Motor neuron (in vitro differentiated cells): Measurements from ENCODE around the gene KLRC2. TPM values are rescaled to one million over a fixed set of nuclear protein-coding genes. Genes with fewer than 3 reads are reported as not detected.
A peak's percentile ranks its signal among the peaks of the same experiment; 100 is the strongest.
"Not testable (repeated sequence)": the region's sequence is repeated elsewhere in the genome, so short reads cannot be mapped to it uniquely, and the experiment has no call there.

Source experiments
- ATAC-seq, 8 experiments: fragments of 200-7000 bp; cut with Tn5 transposase; replicated peaks in 6 of 8; 2 replicates each; pipeline ENCODE4 v1.8.0; 2021; ENCODE audit warnings: mild to moderate bottlenecking in 8 of 8, moderate library complexity in 8 of 8
- H3K27ac ChIP-seq, 2 donors: fragments of 250-450 bp; sonication (Bioruptor Pico); 2 replicates each; pipeline ENCODE4 v1.9.0; 2021; ENCODE audit warnings: antibody characterized with exemption in 2 of 2, mild to moderate bottlenecking in 2 of 2, moderate library complexity in 1 of 2
- H3K4me1 ChIP-seq, 2 donors: fragments of 250-450 bp; sonication (Bioruptor Pico); replicated peaks in 1 of 2; 2 replicates each; pipeline ENCODE4 v1.6.1; 2021; ENCODE audit warnings: antibody characterized with exemption in 2 of 2, mild to moderate bottlenecking in 2 of 2, moderate library complexity in 1 of 2
- H3K4me3 ChIP-seq, 5 donors: fragments of 250-450 bp; sonication (Bioruptor Pico); 2 replicates each; pipeline ENCODE4 v1.9.0; 2021; ENCODE audit warnings: antibody characterized with exemption in 5 of 5, mild to moderate bottlenecking in 5 of 5, moderate library complexity in 4 of 5
- WGBS, 10 experiments: fragments of 450-650 bp; shearing (Covaris generic); methylation state at CpG; one replicate each; pipeline ENCODE4 v1.0.0; 2022; 5-methylcytosine and 5-hydroxymethylcytosine counted together
- in situ Hi-C, 9 experiments: fragments of 400-800 bp; cut with MboI; loops; one replicate each; pipeline ENCODE4 v1.15.0; 2021; ENCODE audit warnings: low sequenced_read_pairs in 9 of 9, low pct_unique_long_range_greater_than_20kb in 2 of 9; ENCODE audit not compliant: unreplicated experiment in 9 of 9
- total RNA-seq, 8 experiments: library from RNA; unstranded; fragments of 300-600 nt; gene quantifications; 2 replicates each; pipeline versions ENCODE4 v1.2.3 to v1.2.4, GENCODE V29; 2022

The KLRC2 gene
- total RNA-seq, 8 experiments from 2014 or later: 5.6 TPM; not detected in 7

DNA sequence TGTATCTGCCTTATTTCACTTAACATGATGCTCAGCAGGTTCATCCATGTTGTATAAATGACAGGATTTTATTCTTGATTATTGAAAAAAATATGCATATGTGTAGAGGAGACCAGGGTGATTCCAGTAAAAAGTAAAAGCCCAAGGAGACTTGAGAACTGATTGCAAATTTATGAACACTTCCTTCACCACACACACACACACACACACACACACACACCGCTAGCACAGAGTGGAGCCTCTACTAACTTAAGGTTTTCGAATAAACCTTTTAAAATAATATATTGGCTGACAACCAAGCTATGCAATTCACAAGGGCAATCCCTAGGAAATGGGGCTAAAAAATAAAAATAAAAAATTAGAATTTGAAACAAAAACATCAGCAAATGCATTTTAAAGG lies 37.6 kb downstream of the KLRC2 start:
- Histone ChIP-seq H3K4me1 (peaks cover 0 to 8% of the 10 kb centered on the region in 2 donors), H3K27ac (no peak overlapping the region), H3K4me3 (no peak overlapping the region)
- WGBS, 10 experiments: 33 to 100% (median 93%) methylated on average over 1 to 2 of the region's 2 CpGs; no CpG with 5 or more reads in 3 of the 10 experiments
- in situ Hi-C loops: no loop called here
- no peak for ATAC-seq

DNA sequence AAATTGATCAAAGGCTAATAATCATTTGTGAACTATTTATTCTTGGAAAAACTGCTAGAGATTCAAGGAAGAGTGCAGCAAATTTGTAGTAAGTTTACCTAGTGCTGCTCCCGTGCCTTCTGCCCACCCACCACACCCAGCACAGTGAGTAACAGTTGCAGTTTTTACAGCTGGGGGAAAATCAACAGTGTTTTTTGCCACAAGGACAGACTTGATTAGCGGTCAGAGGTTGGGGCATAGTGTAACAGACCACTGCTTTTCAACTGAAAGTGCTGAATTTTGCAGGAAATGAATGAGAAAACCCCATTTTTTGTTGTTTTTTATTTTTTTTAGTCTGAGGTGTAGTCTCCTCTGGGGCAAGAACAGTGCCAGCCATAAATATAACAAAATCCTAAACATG lies 38.5 kb downstream of the KLRC2 start:
- in situ Hi-C loops: no loop called here
- no peak for ATAC-seq
- Histone ChIP-seq H3K4me1 (peaks cover 0 to 8% of the 10 kb centered on the region in 2 donors), H3K27ac (no peak overlapping the region), H3K4me3 (no peak overlapping the region)
- 50 to 100% (median 69%) methylated on average over 1 to 2 of the region's 2 CpGs; no CpG with 5 or more reads in 3 of the 10 experiments for WGBS, 10 experiments

DNA sequence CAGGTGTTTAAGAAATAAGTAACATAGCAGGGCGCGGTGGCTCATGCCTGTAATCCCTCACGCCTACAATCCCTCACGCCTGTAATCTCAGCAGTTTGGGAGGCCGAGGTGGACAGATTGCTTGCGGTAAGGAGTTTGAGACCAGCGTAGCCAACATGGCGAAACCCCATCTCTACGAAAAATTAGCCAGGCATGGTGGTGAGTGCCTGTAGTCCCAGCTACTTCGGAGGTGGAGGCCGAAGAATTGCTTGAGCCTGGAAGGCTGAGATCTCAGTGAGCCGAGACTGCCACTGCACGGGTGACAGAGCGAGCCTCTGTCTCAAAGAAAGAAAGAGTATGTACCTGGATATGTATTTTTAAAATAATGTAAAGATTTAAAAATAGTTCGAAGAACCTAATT lies 39.6 kb downstream of the KLRC2 start:
- in situ Hi-C loops, H3K27ac ChIP-seq, H3K4me1 ChIP-seq, H3K4me3 ChIP-seq: not testable (repeated sequence)
- ATAC-seq: peak in 1 of 8 experiments; percentile 45
- 30 to 93% (median 78%) methylated on average over 1 to 3 of the region's 15 CpGs; no CpG with 5 or more reads in 3 of the 10 experiments for WGBS, 10 experiments

DNA sequence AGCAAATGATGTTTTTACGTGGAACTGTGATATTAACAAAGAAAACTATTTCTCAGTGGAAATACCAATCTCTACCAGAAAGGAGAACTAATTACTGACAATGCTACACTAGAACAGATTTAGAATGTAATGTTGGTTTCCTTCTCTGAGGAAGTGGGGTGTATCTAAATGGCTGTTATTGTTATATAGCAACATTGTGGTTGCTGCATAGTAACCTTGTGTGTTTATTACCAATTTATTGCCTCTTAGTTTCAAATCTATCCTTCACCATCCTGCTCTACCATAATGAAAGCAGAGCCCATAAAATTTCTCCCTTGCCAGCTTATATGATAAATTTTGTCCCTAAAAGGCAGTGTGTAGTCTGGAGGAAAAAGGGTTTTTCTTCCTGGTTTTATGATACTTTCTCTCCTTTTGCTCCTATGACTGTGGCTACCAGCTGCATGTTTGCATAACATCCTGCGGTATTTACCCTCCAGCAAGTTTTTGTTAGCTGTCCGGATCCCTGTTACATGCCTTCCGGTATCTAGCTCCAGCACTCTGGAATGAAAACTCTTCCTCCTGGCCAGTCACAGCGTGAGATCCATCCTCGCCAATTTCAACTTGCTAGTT lies 40.3 kb downstream of the KLRC2 start:
- Histone ChIP-seq H3K4me1 (peaks cover 0 to 8% of the 10 kb centered on the region in 2 donors), H3K4me3 (no peak overlapping the region), H3K27ac (no peak overlapping the region)
- peak in 6 of 8 experiments; percentile 50 to 97 (median 84) for ATAC-seq
- 0 to 94% (median 73%) methylated on average over 2 to 6 of the region's 6 CpGs for WGBS, 10 experiments
- in situ Hi-C loops: no loop called here

DNA sequence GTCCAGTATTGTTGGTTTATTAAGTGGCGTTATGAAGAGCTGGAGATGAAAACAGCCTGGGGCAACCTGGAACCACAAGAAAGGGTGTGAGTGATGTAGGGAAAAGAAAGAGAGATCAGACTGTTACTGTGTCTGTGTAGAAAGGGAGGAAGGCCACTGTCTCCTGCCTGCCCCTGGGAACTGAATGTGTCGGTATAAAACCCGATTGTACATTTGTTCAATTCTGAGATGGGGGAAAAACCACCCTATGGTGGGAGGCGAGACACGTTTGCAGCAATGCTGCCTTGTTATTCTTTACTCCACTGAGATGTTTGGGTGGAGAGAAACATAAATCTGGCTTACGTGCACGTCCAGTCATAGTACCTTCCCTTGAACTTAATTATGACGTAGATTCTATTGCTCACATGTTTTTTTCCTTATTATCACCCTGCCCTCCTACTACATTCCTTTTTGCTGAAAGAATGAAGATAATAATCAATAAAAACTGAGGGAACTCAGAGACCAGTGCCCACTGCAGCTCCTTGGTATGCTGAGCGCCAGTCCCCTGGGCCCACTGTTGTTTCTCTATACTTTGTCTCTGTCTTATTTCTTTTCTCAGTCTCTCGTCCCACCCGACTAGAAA lies 41.2 kb downstream of the KLRC2 start:
- H3K4me1 ChIP-seq, ATAC-seq, in situ Hi-C loops, H3K4me3 ChIP-seq, H3K27ac ChIP-seq: not testable (repeated sequence)
- WGBS, 10 experiments: 58 to 100% (median 83%) methylated on average over 1 to 7 of the region's 11 CpGs

DNA sequence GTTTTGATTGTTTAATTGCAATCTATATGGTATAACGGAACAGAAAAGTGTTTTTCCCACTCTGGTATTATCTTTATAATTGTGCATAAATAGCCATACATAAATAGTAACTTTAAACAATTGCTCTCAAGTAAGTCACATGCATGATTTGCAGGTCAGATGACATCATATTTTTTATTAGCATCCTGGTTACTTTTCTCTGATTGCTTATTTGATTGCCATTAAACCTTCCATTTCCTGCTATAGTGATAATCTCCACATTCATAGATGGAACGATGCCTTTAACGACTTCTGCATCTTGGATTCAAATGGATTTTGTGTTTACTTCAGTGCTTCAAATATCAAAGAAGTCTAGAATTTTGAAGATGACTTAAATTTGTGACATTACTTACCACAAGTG lies 42.5 kb downstream of the KLRC2 start:
- Histone ChIP-seq H3K27ac (no peak overlapping the region), H3K4me1 (peaks cover 0 to 8% of the 10 kb centered on the region in 2 donors), H3K4me3 (no peak overlapping the region)
- 32 to 100% (median 59%) methylated on average over 1 to 3 of the region's 3 CpGs; no CpG with 5 or more reads in 2 of the 10 experiments for WGBS, 10 experiments
- in situ Hi-C loops: no loop called here
- no peak for ATAC-seq

DNA sequence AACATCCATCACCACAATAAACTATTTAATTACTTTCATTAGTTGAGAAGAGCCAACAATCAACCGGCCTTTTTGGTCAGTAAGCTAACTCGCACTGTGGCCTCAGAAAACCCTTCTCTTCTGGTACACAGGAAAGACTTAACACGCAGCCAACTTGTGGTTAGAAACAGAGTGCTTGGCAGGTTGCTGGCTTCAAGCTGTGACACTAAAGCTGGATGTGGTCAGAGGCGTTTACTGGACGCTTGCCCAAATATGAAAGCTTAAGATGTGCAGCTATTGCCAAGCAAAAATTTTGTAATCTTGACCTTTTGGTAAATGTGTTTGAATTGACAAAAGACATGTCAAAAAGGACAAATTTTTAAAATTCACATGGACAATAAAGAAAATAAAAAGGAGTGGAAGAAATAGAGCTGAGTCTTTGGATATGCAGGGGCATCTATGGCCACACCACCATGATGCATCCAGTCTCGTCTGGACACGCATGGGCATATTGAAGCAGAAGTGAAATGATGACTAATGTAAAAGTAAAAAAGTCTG lies 43.3 kb downstream of the KLRC2 start:
- Histone ChIP-seq H3K4me1 (peaks cover 0 to 8% of the 10 kb centered on the region in 2 donors), H3K4me3 (no peak overlapping the region), H3K27ac (no peak overlapping the region)
- in situ Hi-C loops: no loop called here
- peak in 2 of 8 experiments; percentile 27 to 78 for ATAC-seq
- 20 to 91% (median 83%) methylated on average over 2 to 7 of the region's 7 CpGs; no CpG with 5 or more reads in 1 of the 10 experiments for WGBS, 10 experiments

DNA sequence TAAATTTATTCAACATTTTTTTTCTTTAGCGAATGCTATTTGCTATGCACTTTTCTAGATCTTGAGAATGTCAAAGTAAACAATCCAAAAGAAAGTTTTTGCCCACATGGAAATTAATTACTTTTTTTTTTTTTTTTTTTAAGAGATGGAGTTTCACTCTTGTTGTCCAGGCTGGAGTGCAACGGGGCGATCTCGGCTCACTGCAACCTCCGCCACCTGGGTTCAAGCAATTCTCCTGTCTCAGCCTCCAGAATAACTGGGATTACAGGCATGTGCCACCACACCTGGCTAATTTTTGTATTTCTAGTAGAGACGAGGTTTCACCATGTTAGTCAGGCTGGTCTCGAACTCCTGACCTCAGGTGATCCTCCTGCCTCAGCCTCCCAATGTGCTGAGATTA lies 44.8 kb downstream of the KLRC2 start:
- ATAC-seq, H3K27ac ChIP-seq, H3K4me3 ChIP-seq, H3K4me1 ChIP-seq, in situ Hi-C loops: not testable (repeated sequence)
- WGBS, 10 experiments: 84 to 100% (median 96%) methylated on average over 2 to 7 of the region's 7 CpGs

DNA sequence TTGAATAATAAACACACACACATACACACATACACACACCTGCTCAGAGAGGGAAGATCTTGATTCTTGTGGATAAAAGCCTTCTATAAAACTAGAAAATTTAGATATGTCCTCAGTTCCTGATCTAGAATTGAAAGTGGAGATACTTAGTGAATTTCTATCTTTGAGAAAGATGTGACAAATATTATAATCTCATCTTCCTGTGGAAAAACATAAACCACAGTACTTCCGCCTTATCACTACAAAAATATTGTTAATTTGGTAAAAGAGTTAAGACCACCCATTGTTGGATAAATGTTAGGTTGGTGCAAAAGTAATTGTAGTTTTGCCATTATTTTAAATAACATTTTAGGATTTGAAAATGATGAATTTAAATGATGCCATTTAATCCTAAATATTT lies 45.9 kb downstream of the KLRC2 start, which contains the start of gene KLRK1:
Gene KLRK1, minus strand, starts transcription at position 138 of the 400 bp plus-strand sequence. CDS start 1,231 bp downstream, outside the sequence.
- ATAC-seq: no peak
- Histone ChIP-seq H3K27ac (no peak within 1 kb of the TSS), H3K4me3 (no peak within 1 kb of the TSS), H3K4me1 (peaks cover 0 to 2% of the 10 kb centered on the region in 2 donors)
- in situ Hi-C loops: no loop called here
- WGBS, 10 experiments: 44 to 100% (median 100%) methylated on average over 1 of the region's 1 CpG; no CpG with 5 or more reads in 1 of the 10 experiments

DNA sequence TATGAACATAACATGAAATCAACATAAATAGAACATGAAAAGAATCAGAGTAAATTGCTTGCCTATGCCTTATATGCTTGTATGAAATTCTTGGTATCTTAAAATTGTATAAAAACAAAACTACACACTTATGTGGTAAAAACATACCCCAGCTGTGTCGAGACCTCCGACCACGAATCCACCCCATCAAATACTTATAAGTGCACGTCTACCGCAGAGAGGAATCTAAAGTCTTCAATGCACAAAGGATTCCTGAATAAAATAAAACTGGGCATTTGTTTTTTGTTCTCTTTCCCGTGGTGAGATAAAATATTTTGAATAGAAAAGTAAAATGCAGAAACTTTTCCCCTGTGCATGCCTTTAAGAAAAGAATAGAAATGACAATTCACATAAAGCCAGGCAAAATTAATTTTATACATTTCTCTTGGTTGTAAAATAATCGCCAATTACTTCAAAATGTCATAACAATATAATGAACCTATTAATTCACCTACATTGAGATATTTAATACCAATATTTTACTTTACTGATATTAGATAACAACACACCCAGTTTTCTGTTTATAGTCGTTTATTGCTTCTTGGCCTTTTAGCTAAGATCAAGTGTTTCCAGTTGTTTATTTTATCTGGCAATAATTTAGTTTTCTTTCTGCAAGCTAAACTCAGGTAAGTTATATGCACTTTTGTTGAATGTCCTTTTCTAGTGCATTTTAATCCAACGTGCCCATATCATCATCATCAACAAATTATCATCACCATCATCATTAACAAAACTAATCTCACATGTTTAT lies 47.0 kb downstream of the KLRC2 start:
- no peak overlapping the region for H3K27ac ChIP-seq
- no peak overlapping the region for H3K4me3 ChIP-seq
- 37 to 90% (median 71%) methylated on average over 5 to 9 of the region's 9 CpGs for WGBS, 10 experiments
- no peak for ATAC-seq
- in situ Hi-C loops: no loop called here
- no peaks in the 10 kb centered on the region for H3K4me1 ChIP-seq

DNA sequence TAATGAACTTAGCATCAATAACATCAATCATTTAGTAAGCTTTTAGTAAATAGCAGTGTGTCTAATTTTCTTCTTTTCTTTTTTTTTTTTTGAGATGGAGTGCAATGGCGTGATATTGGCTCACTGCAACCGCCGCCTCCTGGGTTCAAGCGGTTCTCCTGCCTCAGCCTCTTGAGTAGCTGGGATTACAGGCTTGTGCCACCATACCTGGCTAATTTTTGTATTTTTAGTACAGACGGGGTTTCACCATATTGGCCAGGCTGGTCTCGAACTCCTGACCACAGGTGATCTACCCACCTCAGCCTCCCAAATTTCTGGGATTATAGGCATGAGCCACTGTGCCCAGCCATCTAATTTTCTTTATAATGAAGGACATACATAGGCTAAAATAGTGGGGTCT lies 48.3 kb downstream of the KLRC2 start:
- in situ Hi-C loops, H3K4me3 ChIP-seq, ATAC-seq, H3K4me1 ChIP-seq, H3K27ac ChIP-seq: not testable (repeated sequence)
- 90 to 100% (median 96%) methylated on average over 1 to 6 of the region's 6 CpGs; no CpG with 5 or more reads in 1 of the 10 experiments for WGBS, 10 experiments

DNA sequence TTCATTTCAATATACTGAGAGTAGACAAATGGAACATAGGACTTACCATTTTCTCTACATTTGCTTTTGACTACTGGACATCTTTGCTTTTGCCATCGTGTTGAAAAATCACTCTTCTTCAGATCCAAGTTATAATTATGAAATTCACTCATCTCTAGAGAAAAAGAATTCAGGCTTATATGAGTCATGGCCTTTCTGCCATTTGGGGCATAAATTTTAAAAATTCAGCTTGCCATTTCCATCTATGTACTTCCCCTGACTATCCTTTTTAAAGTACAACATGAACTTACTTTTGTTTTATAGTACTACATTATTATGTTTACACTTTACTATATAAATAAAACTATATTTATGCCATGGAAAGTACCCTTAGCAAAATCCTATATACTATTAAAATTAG lies 49.0 kb downstream of the KLRC2 start:
- H3K27ac ChIP-seq: no peak overlapping the region
- no peak for ATAC-seq
- WGBS, 10 experiments: 0 to 85% (median 80%) methylated on average over 1 of the region's 1 CpG; no CpG with 5 or more reads in 1 of the 10 experiments
- in situ Hi-C loops: no loop called here
- H3K4me1 ChIP-seq: no peaks in the 10 kb centered on the region
- H3K4me3 ChIP-seq: no peak overlapping the region

DNA sequence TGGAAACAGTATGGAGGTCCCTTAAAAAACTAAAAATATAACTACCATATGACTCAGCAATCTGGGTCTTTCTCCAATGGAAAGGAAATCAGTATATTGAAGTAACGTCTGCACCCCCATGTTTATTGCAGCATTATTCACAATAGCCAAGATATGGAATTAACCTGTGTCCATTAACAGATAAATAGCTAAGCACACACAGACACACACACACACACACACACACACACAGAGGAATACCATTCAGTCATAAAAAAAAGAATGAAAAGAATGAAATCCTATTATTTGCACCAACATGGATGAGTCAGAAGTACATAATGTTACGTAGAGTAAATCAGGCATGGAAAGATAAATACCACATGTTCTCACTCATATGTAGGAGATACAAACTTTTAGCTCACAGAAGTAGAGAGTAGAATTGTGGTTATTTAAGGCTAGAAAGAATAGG lies 50.6 kb downstream of the KLRC2 start:
- WGBS, 10 experiments: 10 to 100% (median 76%) methylated on average over 1 to 2 of the region's 2 CpGs; no CpG with 5 or more reads in 2 of the 10 experiments
- ATAC-seq: peak in 2 of 8 experiments; percentile 60 to 75
- H3K27ac ChIP-seq: no peak overlapping the region
- H3K4me3 ChIP-seq: no peak overlapping the region
- in situ Hi-C loops: no loop called here
- H3K4me1 ChIP-seq: no peaks in the 10 kb centered on the region
